22Rv1 (cell line): ENCODE data around the gene NAA10.

ENCODE experiments used
- ZFX ChIP-seq: fragments of 450-650 bp; IDR thresholded peaks from 2 replicates; pipeline ENCODE4 v1.6.1; 2017; ENCODE audit warnings: antibody characterized with exemption, borderline replicate concordance
- TF ChIP-seq, protein P1 (sequence below): fragments of 450-650 bp; IDR thresholded peaks from 2 replicates; pipeline ENCODE4 v1.5.1; 2017; ENCODE audit warnings: mild to moderate bottlenecking

DNA sequence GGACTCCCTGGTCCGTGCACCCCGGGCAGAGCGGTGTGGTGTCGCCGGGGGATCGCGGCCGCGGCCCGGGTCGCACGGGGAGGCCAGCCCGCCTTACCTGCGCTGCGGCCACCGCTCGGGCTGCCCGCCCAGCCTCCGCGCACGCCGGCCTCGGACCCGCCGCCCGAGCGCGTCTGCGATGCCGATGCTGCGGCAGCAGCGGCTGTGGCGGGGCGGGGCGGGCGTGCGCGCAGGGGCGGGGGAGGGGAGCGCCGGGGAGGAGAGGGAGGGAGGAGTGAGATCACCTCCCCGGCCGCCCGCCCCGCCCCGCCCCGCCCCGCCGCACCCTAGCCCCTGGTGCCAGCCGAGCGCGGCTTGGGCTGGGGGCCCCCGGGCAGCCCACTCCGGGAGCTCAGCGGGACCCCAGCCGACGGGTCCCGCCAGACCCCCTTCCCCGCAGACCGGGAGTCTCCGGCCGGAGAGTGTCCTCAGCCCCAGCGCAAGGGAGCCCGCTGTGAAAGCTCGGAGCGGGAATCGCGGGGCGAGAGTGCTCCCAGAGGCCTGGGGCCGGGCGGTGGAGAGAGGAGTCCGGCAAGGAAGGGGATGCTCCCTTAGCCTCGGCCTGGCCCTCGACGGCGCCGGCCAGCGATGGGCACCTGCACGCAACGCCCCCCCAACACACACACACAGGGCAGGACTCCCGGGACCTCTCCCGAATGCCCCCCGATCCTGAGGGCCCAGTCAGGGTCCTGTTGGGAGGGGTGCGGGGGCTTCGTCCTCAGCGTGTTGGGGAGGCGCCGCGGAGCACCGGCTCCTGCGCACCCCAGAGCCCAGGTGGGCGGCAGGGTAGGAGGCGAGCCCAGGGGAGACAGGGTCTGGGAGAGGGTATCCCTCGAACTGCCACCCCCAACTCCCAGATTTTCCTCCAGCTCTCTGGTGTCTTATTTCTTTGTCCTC is 48.6 kb downstream of the NAA10 start, which contains the start of gene L1CAM:
- TF ChIP-seq, protein P1, sequence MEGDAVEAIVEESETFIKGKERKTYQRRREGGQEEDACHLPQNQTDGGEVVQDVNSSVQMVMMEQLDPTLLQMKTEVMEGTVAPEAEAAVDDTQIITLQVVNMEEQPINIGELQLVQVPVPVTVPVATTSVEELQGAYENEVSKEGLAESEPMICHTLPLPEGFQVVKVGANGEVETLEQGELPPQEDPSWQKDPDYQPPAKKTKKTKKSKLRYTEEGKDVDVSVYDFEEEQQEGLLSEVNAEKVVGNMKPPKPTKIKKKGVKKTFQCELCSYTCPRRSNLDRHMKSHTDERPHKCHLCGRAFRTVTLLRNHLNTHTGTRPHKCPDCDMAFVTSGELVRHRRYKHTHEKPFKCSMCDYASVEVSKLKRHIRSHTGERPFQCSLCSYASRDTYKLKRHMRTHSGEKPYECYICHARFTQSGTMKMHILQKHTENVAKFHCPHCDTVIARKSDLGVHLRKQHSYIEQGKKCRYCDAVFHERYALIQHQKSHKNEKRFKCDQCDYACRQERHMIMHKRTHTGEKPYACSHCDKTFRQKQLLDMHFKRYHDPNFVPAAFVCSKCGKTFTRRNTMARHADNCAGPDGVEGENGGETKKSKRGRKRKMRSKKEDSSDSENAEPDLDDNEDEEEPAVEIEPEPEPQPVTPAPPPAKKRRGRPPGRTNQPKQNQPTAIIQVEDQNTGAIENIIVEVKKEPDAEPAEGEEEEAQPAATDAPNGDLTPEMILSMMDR, result no peak
- TF ChIP-seq ZFX, result no peak
